SK-N-SH treated with all-trans-retinoic acid at 6 μM for 48 hours (cell line): ENCODE data around the gene KARS1.

ENCODE experiments used
- ATAC-seq: fragments of 200-7000 bp; cut with Tn5 transposase; 3 replicates; pipeline ENCODE4 v1.9.1; 2020; ENCODE audit warnings: mild to moderate bottlenecking, moderate library complexity
- ARNTL ChIP-seq: fragments of 450-650 bp; formaldehyde crosslinking; IDR thresholded peaks from 2 replicates; pipeline ENCODE4 v1.5.0; 2020; ENCODE audit warnings: low read depth, mild to moderate bottlenecking, moderate library complexity, borderline replicate concordance
- BACH2 ChIP-seq: fragments of 250-450 bp; sonication (Bioruptor Pico); IDR thresholded peaks from 2 replicates; pipeline ENCODE4 v1.9.0; 2021; ENCODE audit warnings: mild to moderate bottlenecking, borderline replicate concordance
- CREB5 ChIP-seq: fragments of 250-450 bp; sonication (Bioruptor Pico); IDR thresholded peaks from 2 replicates; pipeline ENCODE4 v1.5.1; 2020; ENCODE audit warnings: low read depth, mild to moderate bottlenecking, moderate library complexity
- CSRNP3 ChIP-seq: fragments of 250-450 bp; sonication (Bioruptor Pico); IDR thresholded peaks from 2 replicates; pipeline ENCODE4 v1.5.1; 2021; ENCODE audit warnings: mild to moderate bottlenecking, moderate library complexity
- ESRRG ChIP-seq: fragments of 250-450 bp; sonication (Bioruptor Pico); IDR thresholded peaks from 2 replicates; pipeline ENCODE4 v1.6.1; 2021; ENCODE audit warnings: mild to moderate bottlenecking
- ISL1 ChIP-seq: fragments of 250-450 bp; sonication (Bioruptor Pico); IDR thresholded peaks from 2 replicates; pipeline ENCODE4 v2.1.2; 2022; ENCODE audit warnings: mild to moderate bottlenecking, moderate library complexity
- OSR1 ChIP-seq: fragments of 250-450 bp; sonication (Bioruptor Pico); IDR thresholded peaks from 2 replicates; pipeline ENCODE4 v1.8.0; 2022; ENCODE audit warnings: moderate library complexity, mild to moderate bottlenecking, inconsistent platforms
- PATZ1 ChIP-seq: fragments of 250-450 bp; sonication (Bioruptor Pico); IDR thresholded peaks from 2 replicates; pipeline ENCODE4 v1.8.0; 2020; ENCODE audit warnings: mild to moderate bottlenecking, moderate library complexity, borderline replicate concordance
- POU6F1 ChIP-seq: fragments of 250-450 bp; sonication (Bioruptor Pico); IDR thresholded peaks from 2 replicates; pipeline ENCODE4 v1.8.0; 2021; ENCODE audit warnings: low read depth, mild to moderate bottlenecking, moderate library complexity, borderline replicate concordance
- PPARA ChIP-seq: fragments of 250-450 bp; sonication (Bioruptor Pico); IDR thresholded peaks from 2 replicates; pipeline ENCODE4 v1.5.0; 2020; ENCODE audit warnings: mild to moderate bottlenecking, borderline replicate concordance
- RARB ChIP-seq: fragments of 250-450 bp; sonication (Bioruptor Pico); IDR thresholded peaks from 2 replicates; pipeline ENCODE4 v1.8.0; 2021; ENCODE audit warnings: mild to moderate bottlenecking, moderate library complexity
- SNAI2 ChIP-seq: fragments of 250-450 bp; sonication (Bioruptor Pico); IDR thresholded peaks from 2 replicates; pipeline ENCODE4 v1.5.0; 2020; ENCODE audit warnings: mild to moderate bottlenecking, moderate library complexity
- TCF4 ChIP-seq: fragments of 250-450 bp; sonication (Bioruptor Pico); IDR thresholded peaks from 2 replicates; pipeline ENCODE4 v1.8.0; 2021; ENCODE audit warnings: mild to moderate bottlenecking, moderate library complexity, borderline replicate concordance
- TOX ChIP-seq: fragments of 250-450 bp; sonication (Bioruptor Pico); IDR thresholded peaks from 2 replicates; pipeline ENCODE4 v1.8.0; 2021; ENCODE audit warnings: mild to moderate bottlenecking, moderate library complexity, borderline replicate concordance
- TSHZ2 ChIP-seq: fragments of 250-450 bp; sonication (Bioruptor Pico); IDR thresholded peaks from 2 replicates; pipeline ENCODE4 v1.5.0; 2020; ENCODE audit warnings: mild to moderate bottlenecking, moderate library complexity
- ZC3H10 ChIP-seq: fragments of 250-450 bp; sonication (Bioruptor Pico); IDR thresholded peaks from 2 replicates; pipeline ENCODE4 v1.5.1; 2021; ENCODE audit warnings: mild to moderate bottlenecking, moderate library complexity
- ZFP30 ChIP-seq: fragments of 450-650 bp; formaldehyde crosslinking; IDR thresholded peaks from 2 replicates; pipeline ENCODE4 v1.5.0; 2022; ENCODE audit warnings: mild to moderate bottlenecking, moderate library complexity
- ZNF565 ChIP-seq: fragments of 450-650 bp; formaldehyde crosslinking; conservative IDR thresholded peaks from 2 replicates; pipeline ENCODE4 v1.5.0; 2020; ENCODE audit warnings: low read depth, mild to moderate bottlenecking, moderate library complexity
- ZNF8 ChIP-seq: fragments of 450-650 bp; formaldehyde crosslinking; IDR thresholded peaks from 2 replicates; pipeline ENCODE4 v1.5.0; 2020; ENCODE audit warnings: mild to moderate bottlenecking, moderate library complexity

Gene KARS1

GRCh38 chr16:75635036-75635435, 12.4 kb downstream of the KARS1 start:
- TF ChIP-seq PPARA = no peak
- TF ChIP-seq POU6F1 (CRISPR knock-in tag) = no peak
- no peak for TF ChIP-seq CSRNP3
- TF ChIP-seq ESRRG (CRISPR knock-in tag) = no peak
- TF ChIP-seq ARNTL (CRISPR knock-in tag) = no peak
- TF ChIP-seq SNAI2 (CRISPR knock-in tag) = no peak
- no peak for ATAC-seq

- no peak for ATAC-seq
- TF ChIP-seq TOX (CRISPR knock-in tag) (no peak), CREB5 (CRISPR knock-in tag) (no peak), TSHZ2 (CRISPR knock-in tag) (no peak), RARB (no peak), PATZ1 (CRISPR knock-in tag) (no peak), ZNF8 (CRISPR knock-in tag) (no peak), CSRNP3 (no peak), BACH2 (CRISPR knock-in tag) (no peak), ISL1 (no peak), ZNF565 (CRISPR knock-in tag) (no peak), PPARA (no peak)
These were observed 14.6 kb downstream of the KARS1 start for GRCh38 chr16:75632857-75633256.

- no peak for ATAC-seq
- TF ChIP-seq ZFP30 (CRISPR knock-in tag) (no peak), CSRNP3 (no peak), TSHZ2 (CRISPR knock-in tag) (no peak), OSR1 (CRISPR knock-in tag) (no peak), ZC3H10 (CRISPR knock-in tag) (no peak), BACH2 (CRISPR knock-in tag) (no peak), POU6F1 (CRISPR knock-in tag) (no peak), TCF4 (CRISPR knock-in tag) (no peak), RARB (no peak), CREB5 (CRISPR knock-in tag) (no peak)
These were observed 17.4 kb downstream of the KARS1 start for GRCh38 chr16:75630052-75630451.
